H1 (cell line): Measurements from ENCODE around the gene MMP21. TPM values are rescaled to one million over a fixed set of nuclear protein-coding genes. Genes with fewer than 3 reads are reported as not detected.
A peak's percentile ranks its signal among the peaks of the same experiment; 100 is the strongest.

ENCODE experiments used
- CTCF ChIA-PET: fragments of 300-600 bp; sonication (Branson Sonifier 250); formaldehyde crosslinking; loops from one replicate; lab custom pipeline; 2021; ENCODE audit not compliant: partially characterized antibody; lab: Charles Lee
- POLR2A ChIA-PET: fragments of 300-600 bp; sonication (Branson Sonifier 250); formaldehyde crosslinking; loops from one replicate; lab custom pipeline; 2021; ENCODE audit warnings: inconsistent platforms; ENCODE audit not compliant: partially characterized antibody; lab: Charles Lee
- DNase-seq, 2 experiments: peaks; one replicate each; pipeline versions ENCODE4 v3.0.0 to v3.0.0-alpha.2; 2010 to 2022; ENCODE audit warnings: low spot score in 2 of 2, low read depth in 1 of 2, mixed read lengths in 1 of 2
- FAIRE-seq: peaks from 2 replicates; lab custom pipeline; 2011; peaks lifted over from hg19 to GRCh38; lab: Jason Lieb, UNC
- H2AFZ ChIP-seq: 2 replicates; pipeline ENCODE4 v1.8.1; 2012; ENCODE audit warnings: low read length, inconsistent platforms
- H2AK5ac ChIP-seq: 2 replicates; pipeline ENCODE4 v1.6.1; 2013; ENCODE audit warnings: low read depth, low read length
- H2BK120ac ChIP-seq: replicated peaks from 2 replicates; pipeline ENCODE3; 2013; ENCODE audit warnings: low read depth, low read length, inconsistent platforms
- H2BK12ac ChIP-seq: 2 replicates; pipeline ENCODE4 v1.6.1; 2013; ENCODE audit warnings: low read depth, low read length
- H2BK15ac ChIP-seq: 2 replicates; pipeline ENCODE4 v1.6.1; 2013; ENCODE audit warnings: low read length
- H2BK20ac ChIP-seq: 2 replicates; pipeline ENCODE4 v1.6.1; 2013; ENCODE audit warnings: low read length
- H2BK5ac ChIP-seq: 2 replicates; pipeline ENCODE4 v1.6.1; 2013; ENCODE audit warnings: low read depth, low read length
- H3K14ac ChIP-seq: 2 replicates; pipeline ENCODE4 v1.6.1; 2013; ENCODE audit warnings: inconsistent platforms; ENCODE audit not compliant: insufficient read length
- H3K18ac ChIP-seq: 2 replicates; pipeline ENCODE4 v1.6.1; 2013; ENCODE audit warnings: low read length; ENCODE audit errors: extremely low read depth
- H3K23ac ChIP-seq: 2 replicates; pipeline ENCODE4 v1.6.1; 2013; ENCODE audit warnings: inconsistent platforms; ENCODE audit not compliant: insufficient read length
- H3K23me2 ChIP-seq: 2 replicates; pipeline ENCODE4 v1.6.1; 2013; ENCODE audit warnings: low read depth, low read length
- H3K27ac ChIP-seq: 2 replicates; pipeline ENCODE4 v1.6.1; 2011; ENCODE audit warnings: low read depth, low read length, inconsistent platforms
- H3K27me3 ChIP-seq, 4 experiments: replicated peaks in 1 of 4; 1 replicate in 1 of 4; 2 replicates in 3 of 4; pipeline versions ENCODE4 v1.6.1 to v1.8.1; 2011 to 2013; ENCODE audit warnings: low read length in 3 of 4, mild to moderate bottlenecking in 3 of 4, inconsistent platforms in 2 of 4, mixed read lengths in 2 of 4, moderate library complexity in 1 of 4; ENCODE audit not compliant: control insufficient read depth in 3 of 4, insufficient read depth in 3 of 4; ENCODE audit errors: extremely low read depth in 1 of 4
- H3K36me3 ChIP-seq, 4 experiments: 2 replicates each; pipeline versions ENCODE4 v1.6.1 to v1.8.1; 2011 to 2013; ENCODE audit warnings: mild to moderate bottlenecking in 4 of 4, low read length in 3 of 4, moderate library complexity in 2 of 4, control low read depth in 1 of 4, inconsistent platforms in 1 of 4; ENCODE audit not compliant: insufficient read depth in 4 of 4, control insufficient read depth in 2 of 4
- H3K4ac ChIP-seq: replicated peaks from 2 replicates; pipeline ENCODE3; 2013; ENCODE audit warnings: low read length, low read depth, mixed read lengths, inconsistent platforms; ENCODE audit not compliant: insufficient read length
- H3K4me1 ChIP-seq, 4 experiments: replicated peaks in 1 of 4; 1 replicate in 1 of 4; 2 replicates in 3 of 4; pipeline versions ENCODE4 v1.6.1 to v1.8.1; 2011 to 2013; ENCODE audit warnings: low read length in 3 of 4, inconsistent platforms in 2 of 4, mixed read lengths in 1 of 4; ENCODE audit not compliant: insufficient read depth in 4 of 4, control insufficient read depth in 3 of 4
- H3K4me2 ChIP-seq, 2 experiments: 2 replicates each; pipeline versions ENCODE4 v1.6.1 to v1.8.1; 2011 to 2013; ENCODE audit warnings: low read depth in 2 of 2, low read length in 2 of 2, control low read depth in 1 of 2, inconsistent platforms in 1 of 2, mild to moderate bottlenecking in 1 of 2; ENCODE audit not compliant: insufficient read depth in 1 of 2
- H3K4me3 ChIP-seq, 4 experiments: fragments of 200-600, 300-600 bp in 1 of 4; sonication (generic), shearing (Covaris generic), sonication (Bioruptor Twin) in 1 of 4; 2 replicates each; pipeline versions ENCODE4 v1.5.1 to v1.8.1; 2011 to 2016; ENCODE audit warnings: low read length in 4 of 4, low read depth in 3 of 4, control low read depth in 2 of 4, inconsistent platforms in 2 of 4, mild to moderate bottlenecking in 2 of 4, mixed read lengths in 1 of 4, moderate library complexity in 1 of 4; ENCODE audit not compliant: insufficient read depth in 2 of 4; ENCODE audit errors: extremely low read depth in 1 of 4
- H3K56ac ChIP-seq: replicated peaks from 2 replicates; pipeline ENCODE3; 2013; ENCODE audit warnings: low read depth, mild to moderate bottlenecking, mixed read lengths, low read length, inconsistent platforms; ENCODE audit not compliant: insufficient read length
- H3K79me1 ChIP-seq: 2 replicates; pipeline ENCODE4 v1.6.1; 2013; ENCODE audit warnings: low read depth, low read length, control low read depth
- H3K79me2 ChIP-seq, 2 experiments: 2 replicates each; pipeline versions ENCODE4 v1.6.1 to v1.8.1; 2012 to 2013; ENCODE audit warnings: low read length in 2 of 2, mild to moderate bottlenecking in 2 of 2, inconsistent platforms in 1 of 2; ENCODE audit not compliant: insufficient read depth in 2 of 2, control insufficient read depth in 1 of 2
- H3K9ac ChIP-seq, 4 experiments: replicated peaks in 1 of 4; 1 replicate in 1 of 4; 2 replicates in 3 of 4; pipeline versions ENCODE4 v1.6.1 to v1.8.1; 2011 to 2013; ENCODE audit warnings: low read depth in 3 of 4, low read length in 3 of 4, control low read depth in 2 of 4, mild to moderate bottlenecking in 2 of 4, moderate library complexity in 2 of 4, inconsistent platforms in 1 of 4; ENCODE audit errors: extremely low read depth in 1 of 4
- H3K9me3 ChIP-seq, 2 experiments: 2 replicates each; pipeline versions ENCODE4 v1.6.1 to v1.8.1; 2012 to 2013; ENCODE audit warnings: mild to moderate bottlenecking in 2 of 2, moderate library complexity in 2 of 2, control low read depth in 1 of 2, inconsistent platforms in 1 of 2, low read depth in 1 of 2, low read length in 1 of 2, mixed read lengths in 1 of 2; ENCODE audit not compliant: insufficient read depth in 2 of 2
- H4K20me1 ChIP-seq, 2 experiments: replicated peaks in 1 of 2; 2 replicates each; pipeline versions ENCODE3 to v1.8.1; 2011 to 2013; ENCODE audit warnings: inconsistent platforms in 2 of 2, low read length in 2 of 2, mild to moderate bottlenecking in 1 of 2; ENCODE audit not compliant: insufficient read depth in 2 of 2, control insufficient read depth in 1 of 2
- H4K5ac ChIP-seq: 2 replicates; pipeline ENCODE4 v1.6.1; 2013; ENCODE audit warnings: low read length, low read depth, mixed read lengths, inconsistent platforms; ENCODE audit not compliant: insufficient read length
- H4K8ac ChIP-seq: 2 replicates; pipeline ENCODE4 v1.8.0; 2013; ENCODE audit warnings: mild to moderate bottlenecking, moderate library complexity, low read length, inconsistent platforms; ENCODE audit not compliant: insufficient read depth; ENCODE audit errors: extremely low read depth
- H4K91ac ChIP-seq: replicated peaks from 2 replicates; pipeline ENCODE3; 2013; ENCODE audit warnings: low read length, mixed read lengths, inconsistent platforms; ENCODE audit not compliant: insufficient read length
- CTBP2 ChIP-seq: IDR thresholded peaks from 2 replicates; pipeline ENCODE4 v1.7.0; 2011; ENCODE audit warnings: borderline replicate concordance, mild to moderate bottlenecking, moderate library complexity, mixed read lengths, low read length; ENCODE audit not compliant: insufficient read depth, insufficient read length
- KDM5A ChIP-seq: fragments of 200-600 bp; IDR thresholded peaks from 2 replicates; pipeline ENCODE4 v1.7.1; 2012; ENCODE audit warnings: mild to moderate bottlenecking, low read length, inconsistent platforms, mixed read lengths
- WGBS, 2 experiments: shearing (Covaris generic) in 1 of 2; methylation state at CpG; one replicate each; pipeline versions ENCODE4 v1.1.6 to v1.1.7; 2013 to 2015; ENCODE audit warnings: low lambda C conversion rate in 2 of 2, mixed read lengths in 2 of 2, inconsistent platforms in 1 of 2, low coverage in 1 of 2, missing lambda C conversion rate in 1 of 2; ENCODE audit not compliant: insufficient replicate concordance in 2 of 2, insufficient coverage in 1 of 2, insufficient read length in 1 of 2; ENCODE audit errors: extremely low coverage in 1 of 2, missing lambda C conversion rate in 1 of 2; 5-methylcytosine and 5-hydroxymethylcytosine counted together
- polyA plus RNA-seq, 7 experiments: library from polyadenylated mRNA; depleted of rRNA in 3 of 7; stranded (reverse) in 5 of 7; unstranded in 2 of 7; fragments of >200 nt in 5 of 7; fragments of 200-250 nt in 2 of 7; gene quantifications; 1 replicate in 5 of 7; 2 replicates in 1 of 7; 4 replicates in 1 of 7; pipeline versions ENCODE4 v1.2.1 to v1.2.3, GENCODE V29; 2011 to 2013; ENCODE audit warnings: missing spikeins in 2 of 7, mixed read lengths in 2 of 7
- total RNA-seq: library from RNA; stranded (reverse); fragmentation: NEBNext Ultra II Directional; extraction: Animal tissue kit (Norgen Biotek cat#: 25700); gene quantifications from 2 replicates; pipeline ENCODE4 v1.2.1, GENCODE V29; 2021

Gene MMP21
- total and polyA plus RNA-seq, 2 of the 8 experiments (the other 6 are each of a cell fraction or from before 2014, with no cell fraction given) = not detected

DNA sequence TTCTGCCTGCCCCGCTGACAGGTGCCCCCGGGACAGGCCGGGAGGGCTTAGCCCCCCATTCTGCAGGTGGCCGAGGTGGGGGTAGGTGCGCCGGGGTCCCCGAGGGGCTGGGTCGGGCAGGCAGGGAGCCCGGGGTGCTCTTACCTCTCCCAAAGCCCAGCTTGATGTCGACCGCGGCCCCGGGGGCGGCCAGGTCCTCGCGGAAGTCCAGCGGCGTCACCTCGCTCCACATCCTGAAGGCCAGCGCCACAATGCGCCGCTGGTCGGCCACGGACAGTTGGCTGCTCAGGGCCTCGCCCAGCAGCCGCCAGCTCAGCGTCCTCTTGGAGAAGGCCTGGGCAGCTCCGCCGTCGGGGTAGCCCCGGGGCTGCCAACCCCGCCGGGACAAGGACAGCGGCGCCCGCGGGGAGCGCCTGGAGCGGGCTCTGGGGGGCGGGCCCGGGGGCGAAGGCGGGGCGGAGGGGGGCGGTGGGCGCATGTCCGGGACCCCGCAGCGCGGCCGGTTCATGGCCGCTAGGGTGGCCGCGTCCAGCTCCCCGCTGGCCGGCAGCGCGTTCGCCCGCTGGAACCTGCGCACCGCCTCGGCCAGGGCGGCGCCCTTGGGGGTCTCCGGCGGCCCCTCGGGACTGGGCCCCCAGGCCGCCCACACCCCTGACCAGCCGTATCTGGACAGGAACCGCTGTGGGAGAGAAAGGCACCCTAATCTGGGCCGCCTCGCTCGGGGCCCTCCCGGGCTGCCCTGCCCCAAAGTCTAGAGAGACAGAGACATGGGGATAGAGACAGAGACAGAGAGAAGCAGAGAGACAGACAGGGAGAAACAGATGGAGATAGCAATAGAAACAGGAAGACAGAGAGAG, 1.7 kb downstream of the MMP21 start:
- Histone ChIP-seq H4K8ac (peak overlapping the region; percentile 17; the same call in 1 of the 2 replicates), H3K27me3 (no peaks in the 10 kb centered on the region), H3K4me1 (no peaks in the 10 kb centered on the region), H2AK5ac (no peak overlapping the region), H3K9me3 (no peaks in the 10 kb centered on the region), H2BK120ac (no peak overlapping the region), H2BK5ac (no peak overlapping the region), H3K14ac (no peak overlapping the region), H2AFZ (no peak overlapping the region), H4K5ac (no peak overlapping the region), H3K4me2 (no peak overlapping the region), H3K79me2 (no peaks in the 10 kb centered on the region), H3K18ac (no peak overlapping the region), H3K56ac (no peak overlapping the region), H3K4ac (no peak overlapping the region), H3K36me3 (no peaks in the 10 kb centered on the region), H3K23ac (no peak overlapping the region), H2BK20ac (no peak overlapping the region), H3K27ac (no peak overlapping the region), H3K23me2 (no peaks in the 10 kb centered on the region), H4K20me1 (no peaks in the 10 kb centered on the region), H3K4me3 (no peak overlapping the region), H2BK12ac (no peak overlapping the region), H3K79me1 (no peaks in the 10 kb centered on the region), H4K91ac (no peak overlapping the region), H3K9ac (no peak overlapping the region), H2BK15ac (no peak overlapping the region)
- POLR2A ChIA-PET = interaction anchor here (0.8 kb wide), 1 partner anchor 12 kb away, joined by 3 read pairs; no protein-coding TSS in a partner anchor
- 92% methylated on average over 38 of the region's 75 CpGs; no CpG with 5 or more reads in 1 of the 2 experiments for WGBS, 2 experiments
- DNase-seq (no peak), FAIRE-seq (no peak)
- CTCF ChIA-PET = no interaction called here
- TF ChIP-seq KDM5A = no peak
- no peak for TF ChIP-seq CTBP2
